Neural progenitor cell (in vitro differentiated cells): Measurements from ENCODE around the gene CLEC10A. TPM values are rescaled to one million over a fixed set of nuclear protein-coding genes. Genes with fewer than 3 reads are reported as not detected.
A peak's percentile ranks its signal among the peaks of the same experiment; 100 is the strongest.

Experiments
- DNase-seq: peaks from one replicate; pipeline ENCODE4 v3.0.0-alpha.2; 2016; ENCODE audit warnings: low spot score
- H2AFZ ChIP-seq: fragments of 200-600 bp; sonication (generic); replicated peaks from 2 replicates; pipeline ENCODE4 v1.6.1; 2016; ENCODE audit warnings: antibody characterized with exemption
- H3F3A ChIP-seq: fragments of 200-600 bp; sonication (generic); 2 replicates; pipeline ENCODE4 v1.6.1; 2016; ENCODE audit warnings: antibody characterized with exemption, low read depth
- H3K27ac ChIP-seq: fragments of 200-600 bp; sonication (generic); 2 replicates; pipeline ENCODE4 v1.5.1; 2016; ENCODE audit warnings: mild to moderate bottlenecking
- H3K27me3 ChIP-seq: fragments of 200-600 bp; sonication (generic); 2 replicates; pipeline ENCODE4 v1.6.1; 2016; ENCODE audit warnings: mild to moderate bottlenecking, moderate library complexity
- H3K36me3 ChIP-seq: fragments of 200-600 bp; sonication (generic); 2 replicates; pipeline ENCODE4 v1.5.1; 2016
- H3K4me1 ChIP-seq: fragments of 200-600 bp; sonication (generic); 2 replicates; pipeline ENCODE4 v1.6.1; 2016; ENCODE audit warnings: mixed run types
- H3K4me2 ChIP-seq: fragments of 200-600 bp; sonication (generic); 2 replicates; pipeline ENCODE4 v1.6.1; 2016
- H3K4me3 ChIP-seq: fragments of 200-600 bp; sonication (generic); 2 replicates; pipeline ENCODE4 v1.5.1; 2016
- H3K79me2 ChIP-seq: fragments of 200-600 bp; sonication (generic); 2 replicates; pipeline ENCODE4 v1.6.1; 2016; ENCODE audit warnings: low read depth
- H3K9ac ChIP-seq: fragments of 200-600 bp; sonication (generic); 2 replicates; pipeline ENCODE4 v1.6.1; 2016
- H3K9me3 ChIP-seq: fragments of 200-600 bp; sonication (generic); 2 replicates; pipeline ENCODE4 v1.5.1; 2016; ENCODE audit warnings: low read depth
- H4K20me1 ChIP-seq: fragments of 200-600 bp; sonication (generic); 2 replicates; pipeline ENCODE4 v1.6.1; 2016; ENCODE audit warnings: low read depth
- H3K27ac Mint-ChIP-seq: 3 replicates; pipeline ENCODE4 v1.8.0; 2021; ENCODE audit warnings: mixed read lengths
- H3K27me3 Mint-ChIP-seq: 2 replicates; pipeline ENCODE4 v1.8.0; 2022; ENCODE audit warnings: low read depth, mild to moderate bottlenecking, inconsistent platforms, moderate library complexity, mixed read lengths; ENCODE audit not compliant: insufficient read depth
- H3K36me3 Mint-ChIP-seq: 3 replicates; pipeline ENCODE4 v1.8.0; 2021; ENCODE audit warnings: mixed read lengths
- H3K4me1 Mint-ChIP-seq: 3 replicates; pipeline ENCODE4 v1.8.0; 2021; ENCODE audit warnings: mixed read lengths
- H3K4me3 Mint-ChIP-seq: 3 replicates; pipeline ENCODE4 v1.8.0; 2021; ENCODE audit warnings: mild to moderate bottlenecking, moderate library complexity, mixed read lengths
- H3K9me3 Mint-ChIP-seq: 3 replicates; pipeline ENCODE4 v1.8.0; 2020; ENCODE audit warnings: mixed read lengths
- CTCF ChIP-seq: fragments of 200-600 bp; sonication (generic); IDR thresholded peaks from 2 replicates; pipeline ENCODE4 v1.5.1; 2017; ENCODE audit warnings: antibody characterized with exemption, mild to moderate bottlenecking
- EZH2 ChIP-seq: fragments of 200-600 bp; sonication (generic); IDR thresholded peaks from 2 replicates; pipeline ENCODE4 v1.6.1; 2017; ENCODE audit warnings: antibody characterized with exemption, mild to moderate bottlenecking, moderate library complexity
- EZH2phosphoT487 ChIP-seq: fragments of 200-600 bp; sonication (generic); IDR thresholded peaks from 2 replicates; pipeline ENCODE4 v1.6.1; 2017; ENCODE audit warnings: antibody characterized with exemption
- total RNA-seq: library from RNA; depleted of rRNA; stranded (reverse); fragments of >200 nt; gene quantifications from 2 replicates; pipeline ENCODE4 v1.2.3, GENCODE V29; 2015; ENCODE audit warnings: low replicate concordance

CLEC10A gene
- total RNA-seq, 1 donor from 2014 or later, result not detected

DNA sequence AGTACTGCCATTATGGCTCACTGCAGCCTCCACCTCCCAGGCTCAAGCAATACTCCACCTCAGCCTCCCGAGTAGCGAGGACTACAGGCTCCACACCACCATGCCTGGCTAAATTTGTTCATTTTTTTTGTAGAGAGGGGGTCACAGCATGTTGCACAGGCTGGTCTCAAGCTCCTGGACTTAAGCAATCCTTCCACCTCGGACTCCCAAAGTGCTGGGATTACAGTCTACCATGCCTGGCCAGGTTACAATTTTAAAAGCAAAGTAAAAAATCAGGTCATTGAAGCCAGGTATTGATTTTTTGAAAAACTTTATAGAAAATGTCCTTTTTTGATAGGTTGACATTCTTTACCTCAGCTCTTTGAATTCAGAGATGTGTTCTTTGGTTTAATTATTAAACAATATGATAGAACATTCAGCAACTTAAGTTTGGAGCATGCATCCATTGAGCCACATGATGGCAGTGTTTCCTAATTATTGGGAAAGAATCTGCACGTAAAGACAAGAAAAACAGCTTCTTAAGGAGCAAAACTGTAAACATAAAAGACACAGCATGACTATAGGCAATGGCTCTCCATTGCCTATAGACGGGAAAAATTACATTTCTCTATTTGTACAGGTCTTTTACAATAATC lies 34.4 kb downstream of the CLEC10A start:
- Mint-ChIP-seq H3K9me3 (no peaks in the 10 kb centered on the region), H3K36me3 (no peaks in the 10 kb centered on the region), H3K4me3 (peak overlapping the region; percentile 82), H3K4me1 (peaks cover 38% of the 10 kb centered on the region), H3K27ac (no peak overlapping the region), H3K27me3 (peaks cover 35% of the 10 kb centered on the region)
- peak; percentile 76 for DNase-seq
- H3K4me2 ChIP-seq, result peak overlapping the region; percentile 91
- no peak overlapping the region for H2AFZ ChIP-seq
- peaks cover 26% of the 10 kb centered on the region for H4K20me1 ChIP-seq
- no peaks in the 10 kb centered on the region for H3K79me2 ChIP-seq
- H3F3A ChIP-seq, result peaks cover 26% of the 10 kb centered on the region
- TF ChIP-seq CTCF, result peak; percentile 96
- peak; percentile 39 for TF ChIP-seq EZH2
- TF ChIP-seq EZH2phosphoT487, result no peak
- peak overlapping the region; percentile 50 for H3K4me3 ChIP-seq
- no peak overlapping the region for H3K9ac ChIP-seq
- no peak overlapping the region for H3K27ac ChIP-seq
- H3K36me3 ChIP-seq, result no peaks in the 10 kb centered on the region
- peaks cover 75% of the 10 kb centered on the region for H3K27me3 ChIP-seq
- peaks cover 31% of the 10 kb centered on the region for H3K4me1 ChIP-seq
- no peaks in the 10 kb centered on the region for H3K9me3 ChIP-seq

DNA sequence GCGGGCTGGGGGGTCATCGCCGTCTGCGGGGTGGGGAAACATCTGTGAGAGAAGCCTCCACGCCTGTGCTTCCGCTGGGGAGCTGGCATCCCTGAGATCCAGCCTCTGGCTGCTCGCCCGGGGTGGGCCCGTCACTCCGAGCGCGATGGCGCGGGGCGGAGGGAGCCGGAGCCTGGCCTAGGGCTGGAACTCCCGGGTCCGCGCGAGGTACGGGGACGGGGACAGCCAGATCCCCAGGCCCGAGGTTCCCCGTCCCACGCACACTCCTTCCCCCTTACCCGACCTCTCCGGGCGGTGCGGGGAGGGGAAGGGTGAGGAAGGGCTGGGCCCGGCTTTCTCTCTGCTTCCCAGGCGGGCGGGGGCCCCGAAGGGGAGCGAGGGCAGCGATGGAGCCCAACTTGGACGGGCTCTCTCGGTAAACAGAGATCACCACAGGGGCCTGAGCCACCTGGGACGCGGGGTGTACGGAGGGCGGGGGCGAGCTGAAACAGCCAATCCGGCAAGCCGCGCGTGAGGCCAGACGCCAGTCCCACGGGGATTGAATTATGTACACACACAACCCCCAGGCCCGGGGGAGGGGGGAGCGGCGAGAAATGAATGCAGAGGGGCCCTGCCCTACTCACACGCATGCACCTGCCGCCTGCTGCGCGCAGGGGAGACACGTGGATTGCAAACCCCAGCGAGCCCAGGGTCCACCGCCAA lies 36.4 kb downstream of the CLEC10A start, which contains the start of gene SLC16A11:
Gene SLC16A11 (minus strand): TSS at position 596 of the 702 bp plus-strand sequence. CDS start 579 bp downstream, at position 17.
- TF ChIP-seq EZH2, result peak; percentile 30
- peak; percentile 68 for TF ChIP-seq EZH2phosphoT487
- no peak for TF ChIP-seq CTCF
- peaks cover 38% of the 10 kb centered on the region for H3K27me3 Mint-ChIP-seq
- peak within 1 kb of the TSS; percentile 60 for H3K4me3 Mint-ChIP-seq
- H3K4me1 Mint-ChIP-seq, result peaks cover 41% of the 10 kb centered on the region
- H3F3A ChIP-seq, result peaks cover 26% of the 10 kb centered on the region
- H4K20me1 ChIP-seq, result peaks cover 32% of the 10 kb centered on the region
- H3K36me3 ChIP-seq, result no peaks in the 10 kb centered on the region
- peak within 1 kb of the TSS; percentile 43 for H3K4me3 ChIP-seq
- H3K27me3 ChIP-seq, result peaks cover 78% of the 10 kb centered on the region
- no peaks in the 10 kb centered on the region for H3K9me3 Mint-ChIP-seq
- no peak within 1 kb of the TSS for H3K27ac Mint-ChIP-seq
- no peaks in the 10 kb centered on the region for H3K36me3 Mint-ChIP-seq
- no peak within 1 kb of the TSS for H3K27ac ChIP-seq
- no peak within 1 kb of the TSS for H3K9ac ChIP-seq
- H2AFZ ChIP-seq, result peak within 1 kb of the TSS; percentile 39
- H3K9me3 ChIP-seq, result no peaks in the 10 kb centered on the region
- peaks cover 31% of the 10 kb centered on the region for H3K4me1 ChIP-seq
- H3K4me2 ChIP-seq, result peak within 1 kb of the TSS; percentile 80
- peak; percentile 58 for DNase-seq
- H3K79me2 ChIP-seq, result no peaks in the 10 kb centered on the region

DNA sequence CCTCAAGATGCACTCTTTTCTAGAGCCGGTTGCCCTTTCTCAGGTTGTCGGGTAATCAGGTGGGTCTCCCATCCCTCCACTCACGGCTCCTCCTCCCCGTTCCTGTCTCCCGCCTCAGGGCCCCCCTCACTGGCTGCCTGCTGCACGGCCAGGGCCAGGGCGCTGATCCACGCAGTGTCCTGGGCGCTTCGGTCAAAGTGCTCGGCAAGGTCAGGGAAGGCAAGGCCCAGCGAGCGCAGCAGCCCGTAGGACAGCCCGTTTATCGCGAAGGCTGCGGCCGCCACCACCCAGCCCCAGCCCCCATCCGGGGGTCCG lies 36.9 kb downstream of the CLEC10A start:
- peak; percentile 64 for TF ChIP-seq EZH2
- TF ChIP-seq EZH2phosphoT487, result no peak
- peaks cover 26% of the 10 kb centered on the region for H3F3A ChIP-seq
- no peaks in the 10 kb centered on the region for H3K9me3 ChIP-seq
- Mint-ChIP-seq H3K27ac (no peak overlapping the region), H3K4me1 (peaks cover 46% of the 10 kb centered on the region), H3K9me3 (no peaks in the 10 kb centered on the region), H3K27me3 (peaks cover 34% of the 10 kb centered on the region), H3K36me3 (no peaks in the 10 kb centered on the region), H3K4me3 (no peak overlapping the region)
- DNase-seq, result peak; percentile 26
- H3K79me2 ChIP-seq, result no peaks in the 10 kb centered on the region
- H3K27me3 ChIP-seq, result peaks cover 76% of the 10 kb centered on the region
- H3K36me3 ChIP-seq, result no peaks in the 10 kb centered on the region
- peak overlapping the region; percentile 39 for H2AFZ ChIP-seq
- H3K4me3 ChIP-seq, result peak overlapping the region; percentile 43
- peaks cover 37% of the 10 kb centered on the region for H4K20me1 ChIP-seq
- no peak overlapping the region for H3K27ac ChIP-seq
- peaks cover 31% of the 10 kb centered on the region for H3K4me1 ChIP-seq
- H3K9ac ChIP-seq, result no peak overlapping the region
- H3K4me2 ChIP-seq, result peak overlapping the region; percentile 80
